HG02571 (cell line): ENCODE results near the gene SORCS2.

ENCODE experiments used
- ATAC-seq: cut with Tn5 transposase; IDR thresholded peaks from one replicate; pipeline ENCODE4 v1.9.1; 2021; ENCODE audit warnings: mild to moderate bottlenecking, moderate library complexity; ENCODE audit not compliant: unreplicated experiment

The SORCS2 gene

GRCh38 chr4:7461230-7461629 is 268.9 kb downstream of the SORCS2 start:
- ATAC-seq: no peak

- no peak for ATAC-seq
Observed at GRCh38 chr4:7462509-7462971, 270.2 kb downstream of the SORCS2 start.

- no peak for ATAC-seq
Observed at GRCh38 chr4:7463566-7464258, 271.4 kb downstream of the SORCS2 start.

GRCh38 chr4:7464259-7464655 is 271.9 kb downstream of the SORCS2 start:
- ATAC-seq: no peak

- no peak for ATAC-seq
Observed at GRCh38 chr4:7465017-7465416, 272.7 kb downstream of the SORCS2 start.

- ATAC-seq: no peak
Observed at GRCh38 chr4:7466215-7466614, 273.9 kb downstream of the SORCS2 start.

GRCh38 chr4:7466904-7467303 is 274.6 kb downstream of the SORCS2 start:
- ATAC-seq: no peak

- no peak for ATAC-seq
Observed at GRCh38 chr4:7467471-7467870, 275.1 kb downstream of the SORCS2 start.

- no peak for ATAC-seq
Observed at GRCh38 chr4:7469023-7469422, 276.7 kb downstream of the SORCS2 start.

GRCh38 chr4:7470111-7470510 is 277.8 kb downstream of the SORCS2 start:
- no peak for ATAC-seq

GRCh38 chr4:7470522-7471128 is 278.3 kb downstream of the SORCS2 start:
- ATAC-seq: no peak

GRCh38 chr4:7472442-7473013 is 280.2 kb downstream of the SORCS2 start:
- no peak for ATAC-seq

- no peak for ATAC-seq
Observed at GRCh38 chr4:7473081-7473480, 280.7 kb downstream of the SORCS2 start.

- ATAC-seq: no peak
Observed at GRCh38 chr4:7474320-7474719, 282.0 kb downstream of the SORCS2 start.

- ATAC-seq: no peak
Observed at GRCh38 chr4:7475207-7475606, 282.9 kb downstream of the SORCS2 start.

- ATAC-seq: no peak
Observed at GRCh38 chr4:7476820-7477219, 284.5 kb downstream of the SORCS2 start.

- no peak for ATAC-seq
Observed at GRCh38 chr4:7477695-7478094, 285.4 kb downstream of the SORCS2 start.

GRCh38 chr4:7478665-7479064 is 286.3 kb downstream of the SORCS2 start:
- no peak for ATAC-seq

GRCh38 chr4:7480423-7480822 is 288.1 kb downstream of the SORCS2 start:
- no peak for ATAC-seq

- ATAC-seq: no peak
Observed at GRCh38 chr4:7481227-7481626, 288.9 kb downstream of the SORCS2 start.

- ATAC-seq: no peak
Observed at GRCh38 chr4:7485096-7485495, 292.8 kb downstream of the SORCS2 start.

GRCh38 chr4:7486101-7486500 is 293.8 kb downstream of the SORCS2 start:
- ATAC-seq: no peak
